ENCODE data around the gene PTGIR.
"Not testable (repeated sequence)": the region's sequence is repeated elsewhere in the genome, so short reads cannot be mapped to it uniquely, and the experiment has no call there.

Gene PTGIR

DNA sequence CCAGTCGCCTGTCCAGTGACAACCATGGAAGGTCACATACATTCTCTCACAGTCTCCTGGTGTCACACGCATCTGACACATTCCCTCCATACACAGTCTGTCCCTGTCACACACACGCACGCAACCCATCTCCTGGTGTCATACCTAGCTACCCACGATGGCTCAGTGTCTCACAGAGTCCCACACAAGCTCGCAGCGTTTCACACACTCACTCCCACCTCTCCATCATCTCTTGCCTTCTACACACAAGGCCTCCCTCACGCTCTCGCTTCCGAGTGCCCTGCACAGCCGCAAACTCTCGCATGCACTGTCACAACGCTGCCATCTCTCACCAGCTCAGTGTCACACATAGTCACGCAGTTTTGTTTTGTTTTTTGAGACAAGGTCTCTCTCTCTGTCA is 12.3 kb upstream of the PTGIR start:
- peak in 1 of 4 experiments; percentile 18 for DNase-seq

DNA sequence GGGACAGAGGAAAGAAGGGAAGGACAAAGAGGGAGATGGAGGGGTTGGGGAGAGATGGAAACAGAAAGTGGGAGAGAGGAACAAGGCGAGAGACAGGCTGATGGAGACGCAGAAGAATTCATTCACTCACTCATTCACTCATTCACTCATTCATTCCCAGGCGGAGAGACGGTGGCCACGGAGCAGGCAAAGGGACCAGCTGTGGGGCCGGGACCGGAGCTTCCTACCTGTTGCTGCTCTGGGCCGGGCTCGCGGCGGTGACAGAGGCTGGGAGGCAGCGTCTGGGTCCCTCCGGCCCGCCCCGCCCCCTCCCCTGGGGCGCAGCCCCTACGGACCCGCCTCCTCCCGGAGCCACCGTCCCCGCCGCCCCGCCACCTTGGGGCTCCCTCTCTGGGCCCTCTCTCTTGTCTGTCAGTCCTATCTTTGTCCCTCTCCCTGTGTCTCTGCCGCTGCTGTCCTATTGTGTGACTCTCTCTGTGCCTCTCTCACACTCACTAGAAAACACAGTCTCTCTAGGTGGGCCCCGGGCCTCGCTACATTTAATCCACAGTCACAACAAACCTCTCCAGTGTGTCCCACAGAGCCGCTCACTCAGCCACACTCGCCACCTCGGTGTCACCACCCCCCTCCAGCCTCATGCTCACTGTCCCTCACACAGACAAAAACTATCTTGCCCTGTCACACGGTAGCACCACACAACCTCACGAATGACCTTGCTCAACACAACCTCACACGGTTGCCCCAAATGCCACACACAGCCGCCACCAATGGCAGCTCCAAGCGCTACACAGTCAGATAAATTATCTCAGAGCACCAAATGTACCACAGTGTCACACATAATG is 11.3 kb upstream of the PTGIR start, which contains the start of gene GNG8:
GNG8 (minus strand) TSS at position 283 of the 842 bp plus-strand sequence. CDS start 1,520 bp downstream, outside the sequence.
- DNase-seq, result no peak

DNA sequence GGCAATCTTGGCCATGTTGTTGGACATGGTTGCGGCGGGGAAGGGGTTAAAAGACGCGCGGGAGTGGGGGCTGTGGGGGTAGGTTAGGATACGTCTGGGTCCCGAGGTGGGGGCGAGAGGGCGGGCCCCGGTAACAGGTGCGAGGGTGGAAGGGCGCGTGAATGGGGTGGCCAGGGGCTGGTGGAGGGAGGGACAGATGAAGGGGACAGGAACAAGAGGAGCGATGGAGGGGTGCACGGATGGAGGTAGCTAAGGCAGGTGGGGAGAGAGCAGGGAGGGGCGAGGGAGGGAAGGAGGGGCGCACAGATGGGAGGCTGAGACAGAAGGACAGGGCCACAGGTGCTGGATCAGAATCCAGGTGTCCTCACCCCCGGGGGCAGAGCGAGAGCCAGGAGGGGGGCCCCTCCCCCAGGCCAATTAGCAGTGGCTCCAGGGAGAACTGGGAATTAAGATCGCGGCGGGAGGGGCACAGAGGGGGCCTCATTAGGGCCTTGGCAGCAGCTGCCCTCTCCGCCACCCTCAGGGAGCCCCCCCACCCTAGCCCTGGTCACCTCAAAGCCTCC is 9.8 kb upstream of the PTGIR start:
- DNase-seq, result no peak

DNA sequence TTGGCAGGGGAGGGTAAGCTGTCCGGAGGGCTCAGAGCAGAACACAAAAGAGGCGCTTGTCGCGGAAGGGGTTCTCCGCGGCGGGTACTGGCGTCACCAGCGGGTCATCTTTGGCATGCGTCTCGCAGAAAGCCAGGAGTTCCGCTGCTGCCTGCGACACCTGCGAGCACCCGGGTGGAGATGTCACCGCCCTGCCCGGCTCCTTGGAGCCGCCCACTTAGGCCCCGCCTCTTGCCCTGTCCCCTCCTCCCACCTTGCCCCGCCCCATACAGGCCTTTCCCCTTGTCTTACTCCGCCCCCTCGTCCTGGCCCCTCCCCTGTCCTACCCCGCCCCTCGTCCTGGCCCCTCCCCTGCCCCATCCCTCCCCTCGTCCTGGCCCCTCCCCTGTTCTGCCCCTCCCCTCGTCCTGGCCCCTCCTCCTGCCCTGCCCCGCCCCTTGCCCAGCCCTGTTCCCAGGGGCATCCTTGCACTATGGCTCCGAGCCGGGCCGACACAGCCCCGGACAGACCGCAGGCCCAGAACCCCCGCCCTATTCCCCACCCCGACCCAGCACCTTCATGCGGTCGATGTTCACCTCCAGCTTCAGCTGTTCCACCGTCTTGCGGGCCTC is 9.3 kb upstream of the PTGIR start:
- DNase-seq, result peak; percentile 87 to 95 (median 92)

DNA sequence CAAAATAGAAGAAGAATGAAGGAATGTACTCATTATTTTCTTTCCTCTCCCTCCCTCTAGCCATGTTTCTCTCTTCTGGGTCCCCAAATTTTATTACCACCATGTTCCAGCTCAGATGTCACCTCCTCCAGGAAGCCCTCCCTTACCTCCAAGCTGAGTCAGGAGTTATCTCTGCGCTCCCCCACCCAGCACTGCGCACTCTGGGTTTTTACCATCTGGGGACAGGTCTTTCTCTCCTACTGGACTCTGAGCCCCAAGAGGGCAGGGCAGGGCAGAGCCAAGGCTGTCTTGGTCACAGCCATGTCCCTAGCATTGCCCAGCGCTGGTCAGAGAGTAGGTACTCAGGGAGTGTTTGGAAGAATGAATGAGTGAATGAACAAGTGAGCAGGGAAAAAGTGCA is 8.2 kb upstream of the PTGIR start:
- no peak for DNase-seq

DNA sequence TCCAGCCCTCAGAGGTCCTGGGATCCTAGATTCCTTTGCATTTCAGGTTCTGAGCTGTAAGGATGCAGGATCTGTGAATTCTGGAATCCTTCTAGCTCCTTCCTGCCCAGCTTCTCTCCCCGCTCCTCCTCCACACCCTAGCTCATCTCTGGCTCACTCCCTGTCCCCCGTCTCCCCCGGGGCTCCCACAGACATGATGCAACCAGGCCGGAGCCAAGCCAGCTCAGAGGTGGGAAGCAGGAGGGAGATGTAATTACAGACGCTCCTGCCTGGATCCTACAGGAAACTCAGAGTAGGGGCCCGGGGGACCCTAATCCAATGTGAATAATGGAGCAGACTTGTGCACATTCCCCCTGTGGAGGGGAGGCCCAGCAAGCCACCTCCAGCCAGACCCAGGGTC is 6.6 kb upstream of the PTGIR start:
- no peak for DNase-seq

DNA sequence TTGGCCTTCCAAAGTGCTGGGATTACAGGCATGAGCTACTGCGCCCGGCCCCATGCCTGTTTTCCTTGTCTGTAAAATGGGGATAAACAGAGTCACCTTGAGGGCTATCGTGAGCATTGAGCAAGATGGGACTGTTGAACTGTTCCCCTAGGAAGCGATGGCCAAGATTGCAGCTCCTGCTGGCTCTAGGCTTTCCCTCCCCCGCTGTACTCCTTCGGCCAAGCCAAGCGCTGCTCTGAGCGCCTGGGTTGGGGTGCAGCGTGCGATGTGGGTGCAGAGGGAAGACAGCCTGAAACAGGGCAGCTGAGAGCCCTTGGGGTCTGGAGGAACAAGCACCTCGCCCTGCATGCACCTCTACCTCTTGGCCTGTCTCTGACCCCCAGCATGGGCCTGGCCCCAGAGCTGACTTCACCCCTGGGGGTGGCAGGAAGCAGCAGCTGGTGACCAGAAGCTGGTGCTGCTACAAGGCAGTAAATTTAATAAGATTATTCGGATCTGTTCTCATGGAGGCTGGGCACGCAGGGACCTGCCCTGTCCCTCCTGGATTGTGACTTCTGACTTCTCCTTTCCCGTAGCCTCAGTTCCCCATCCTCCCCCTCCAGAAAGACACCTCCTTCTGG is 5.8 kb upstream of the PTGIR start:
- no peak for DNase-seq

DNA sequence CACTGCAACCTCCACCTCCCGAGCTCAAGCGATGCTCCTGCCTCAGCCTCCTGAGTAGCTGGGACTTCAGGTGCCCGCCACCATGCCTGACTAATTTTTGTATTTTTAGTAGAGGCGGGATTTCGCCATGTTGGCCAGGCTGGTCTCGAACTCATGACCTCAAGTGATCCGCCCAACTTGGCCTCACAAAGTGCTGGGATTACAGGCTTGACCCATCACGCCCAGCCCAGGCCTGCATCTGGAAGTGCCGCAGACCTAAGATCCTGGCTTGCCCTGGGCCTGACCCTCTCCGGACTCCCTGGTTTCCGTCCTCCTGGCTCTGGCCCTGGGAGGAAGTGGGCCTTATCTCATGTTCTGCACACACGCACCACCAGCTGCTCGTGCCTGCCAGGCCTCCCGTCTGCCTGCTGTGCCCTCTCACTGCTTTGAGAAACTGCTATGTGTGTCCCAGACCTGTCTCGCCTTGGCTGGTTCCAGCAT is 4.7 kb upstream of the PTGIR start:
- DNase-seq, result no peak

DNA sequence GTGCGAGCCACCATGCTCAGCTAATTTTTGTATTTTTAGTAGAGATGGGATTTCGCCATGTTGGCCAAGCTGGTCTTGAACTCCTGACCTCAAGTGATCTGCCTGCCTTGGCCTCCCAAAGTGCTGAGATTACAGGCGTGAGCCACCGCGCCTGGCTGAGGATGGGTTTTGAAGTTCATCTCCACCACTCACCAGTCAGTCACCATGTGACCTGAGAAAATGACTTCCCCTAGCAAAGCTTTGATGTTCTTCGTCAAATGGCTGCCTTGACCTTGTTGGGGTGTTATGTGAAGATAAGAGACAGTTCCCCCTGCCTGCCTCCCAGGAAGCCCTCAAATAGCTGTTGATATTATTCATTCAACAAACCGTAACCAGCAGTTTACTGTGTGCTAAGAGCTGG is 4.1 kb upstream of the PTGIR start:
- DNase-seq, result not testable (repeated sequence)

DNA sequence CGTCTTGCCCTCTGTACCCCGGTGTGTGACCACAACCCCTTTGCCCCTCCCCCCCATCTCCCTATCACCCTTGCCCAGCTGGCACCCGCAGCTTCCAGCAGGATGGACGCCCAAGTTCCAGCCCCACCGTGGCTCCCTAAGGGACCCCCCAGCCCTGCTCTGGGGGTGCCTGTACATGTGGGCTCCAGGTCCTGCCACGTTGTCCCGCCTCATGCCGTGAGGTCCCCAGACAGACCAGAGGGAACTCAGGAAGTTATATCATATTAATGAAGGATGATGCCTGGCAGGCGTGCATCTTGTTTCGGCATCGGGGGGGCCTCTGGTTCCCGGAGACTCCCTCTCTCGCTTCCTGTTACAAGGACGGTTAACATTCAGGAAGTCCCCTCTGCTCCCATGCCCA is 1.6 kb upstream of the PTGIR start:
- no peak for DNase-seq

DNA sequence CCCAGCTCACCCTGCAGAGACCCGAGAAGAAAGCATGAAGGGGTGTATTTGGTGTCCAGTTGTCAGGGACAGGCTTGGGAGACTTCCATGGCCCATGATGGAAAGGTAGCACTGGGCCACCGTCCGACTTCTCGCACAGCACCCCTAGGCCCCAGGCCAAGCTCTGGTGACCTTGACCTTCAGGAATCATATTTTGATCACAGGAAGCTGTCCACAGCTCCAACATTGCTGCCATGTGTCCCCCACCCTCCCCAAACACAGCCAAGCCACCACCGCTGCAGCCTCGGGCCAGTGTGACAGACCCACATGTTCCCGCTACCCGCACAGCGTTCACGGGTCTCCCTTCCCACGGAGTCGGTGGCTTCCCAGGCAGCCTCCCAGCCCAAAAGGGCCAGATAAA is 842 bp upstream of the PTGIR start:
- no peak for DNase-seq

DNA sequence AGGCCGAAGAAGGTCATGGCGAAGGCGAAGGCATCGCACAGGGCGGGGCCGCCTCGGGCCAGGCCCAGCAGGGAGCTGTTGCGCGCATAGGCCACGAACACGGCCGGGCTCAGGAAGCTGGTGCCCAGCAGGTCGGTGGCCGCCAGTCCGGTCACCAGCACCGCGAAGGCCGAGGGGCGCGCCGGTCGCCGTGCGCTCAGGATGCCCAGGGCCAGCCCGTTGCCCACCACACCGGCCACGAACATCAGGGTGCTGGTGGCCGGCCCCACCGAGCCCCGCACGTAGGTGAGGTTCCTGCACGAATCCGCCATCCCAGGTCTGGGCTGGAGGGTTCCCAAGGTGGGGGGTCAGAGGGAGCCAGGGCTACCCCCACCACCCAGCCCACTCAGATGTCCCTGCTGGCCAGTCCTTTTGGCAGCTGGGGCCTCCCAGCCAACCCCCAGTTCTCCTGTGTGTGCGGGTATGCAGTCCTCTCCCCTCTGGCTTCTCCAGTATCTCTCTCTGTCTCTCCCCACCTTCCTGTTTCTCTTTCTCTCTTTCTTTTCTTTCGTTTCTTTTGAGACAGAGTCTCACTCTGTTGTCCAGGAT is 880 bp downstream of the PTGIR start:
- no peak for DNase-seq

DNA sequence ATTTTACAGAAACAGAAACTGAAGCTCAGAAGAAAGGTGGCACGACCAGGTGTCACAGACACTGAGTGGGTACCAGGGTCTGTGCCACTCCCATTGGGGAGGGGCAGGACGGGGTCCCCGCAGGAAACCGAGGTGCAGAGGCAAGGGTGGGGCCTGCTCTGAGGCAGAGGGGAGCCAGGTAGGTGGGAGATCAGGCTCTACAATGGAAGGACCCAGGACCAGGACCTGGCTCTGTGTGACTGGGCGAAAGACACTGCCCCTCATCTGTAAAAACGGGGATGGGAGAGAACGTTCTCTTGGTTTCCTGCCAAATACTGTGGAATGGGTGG is 2.8 kb downstream of the PTGIR start:
- no peak for DNase-seq

DNA sequence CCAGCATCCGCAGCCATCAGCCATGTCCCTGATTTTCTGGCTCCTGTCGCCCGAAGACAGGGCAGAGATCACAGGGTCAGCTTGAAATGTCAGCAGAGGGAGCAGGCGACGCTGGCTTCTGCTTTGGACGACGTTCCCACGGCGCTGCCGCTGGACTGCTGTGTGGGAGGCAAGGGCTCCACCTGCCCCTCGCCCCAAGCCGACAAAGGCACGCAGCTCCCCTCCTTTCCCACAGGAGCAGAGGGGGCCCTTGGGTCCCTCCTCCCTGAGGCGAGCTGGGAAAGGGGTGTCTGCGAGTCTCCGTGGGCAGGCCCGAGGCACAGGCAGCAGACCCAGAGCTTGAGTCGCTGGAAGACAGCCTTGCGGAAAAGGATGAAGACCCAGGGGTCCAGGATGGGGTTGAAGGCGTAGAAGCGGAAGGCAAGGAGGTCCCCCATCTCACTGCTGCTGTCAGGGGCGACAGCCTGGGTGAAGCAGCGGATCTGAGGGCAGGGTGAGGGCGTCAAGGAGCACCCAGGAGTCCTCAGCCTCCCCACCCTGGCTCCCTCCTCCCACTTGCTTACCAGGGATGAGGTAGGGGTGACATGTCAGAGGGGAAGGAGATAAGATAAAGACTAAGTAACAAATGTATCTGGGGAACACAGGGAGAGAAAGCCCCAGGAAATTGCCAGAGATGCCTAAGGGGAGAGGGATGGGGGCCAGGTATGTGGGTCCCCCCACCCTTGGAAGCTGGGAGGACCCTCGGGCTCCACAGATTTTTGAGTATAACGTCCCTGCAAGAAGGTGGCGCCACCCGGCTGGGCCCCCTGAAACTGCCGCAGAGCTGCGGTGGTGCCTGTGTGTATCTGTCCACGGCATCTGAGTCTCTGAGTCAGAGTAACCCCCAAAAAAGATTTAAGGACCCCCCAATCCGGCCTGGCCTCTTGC is 3.4 kb downstream of the PTGIR start:
- DNase-seq, result no peak

DNA sequence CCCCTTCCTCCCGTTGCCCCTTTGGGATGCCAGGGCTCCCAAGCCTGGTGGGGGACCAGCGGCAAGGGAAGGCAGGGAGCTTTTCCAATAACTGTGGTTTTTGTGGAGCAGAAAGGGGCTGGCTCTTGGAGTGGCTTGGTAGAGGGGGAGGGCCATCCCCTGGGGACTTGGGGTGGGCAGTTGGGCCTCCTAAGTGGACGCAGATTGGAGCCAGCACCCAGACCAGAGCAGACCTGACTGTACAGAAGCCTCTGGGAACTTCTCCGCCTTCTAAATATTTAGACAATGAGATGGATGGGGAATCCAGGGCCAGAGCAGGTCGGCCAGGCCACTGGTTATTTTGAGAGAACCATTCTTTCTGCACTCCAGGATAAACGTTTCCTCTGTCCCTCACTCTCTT is 4.2 kb downstream of the PTGIR start:
- DNase-seq, result no peak

DNA sequence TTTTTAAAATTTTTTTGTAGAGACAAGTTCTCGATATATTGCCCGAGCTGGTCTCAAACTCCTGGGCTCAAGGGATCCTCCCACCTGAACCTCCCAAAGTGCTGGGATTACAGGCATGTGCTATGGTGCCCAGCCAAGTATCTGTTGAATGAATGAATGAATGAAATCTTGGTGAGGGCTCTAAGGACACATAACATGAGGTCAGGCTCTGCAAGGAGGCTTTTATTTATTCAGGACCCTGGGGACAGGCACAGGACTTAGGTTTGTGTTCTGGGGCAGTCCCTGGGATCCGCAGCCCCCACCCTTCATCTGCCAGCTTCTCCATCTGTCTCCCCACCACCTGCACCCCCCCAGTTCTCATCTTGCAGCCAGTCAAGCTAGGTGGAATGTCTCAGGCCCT is 4.6 kb downstream of the PTGIR start:
- no peak for DNase-seq

DNA sequence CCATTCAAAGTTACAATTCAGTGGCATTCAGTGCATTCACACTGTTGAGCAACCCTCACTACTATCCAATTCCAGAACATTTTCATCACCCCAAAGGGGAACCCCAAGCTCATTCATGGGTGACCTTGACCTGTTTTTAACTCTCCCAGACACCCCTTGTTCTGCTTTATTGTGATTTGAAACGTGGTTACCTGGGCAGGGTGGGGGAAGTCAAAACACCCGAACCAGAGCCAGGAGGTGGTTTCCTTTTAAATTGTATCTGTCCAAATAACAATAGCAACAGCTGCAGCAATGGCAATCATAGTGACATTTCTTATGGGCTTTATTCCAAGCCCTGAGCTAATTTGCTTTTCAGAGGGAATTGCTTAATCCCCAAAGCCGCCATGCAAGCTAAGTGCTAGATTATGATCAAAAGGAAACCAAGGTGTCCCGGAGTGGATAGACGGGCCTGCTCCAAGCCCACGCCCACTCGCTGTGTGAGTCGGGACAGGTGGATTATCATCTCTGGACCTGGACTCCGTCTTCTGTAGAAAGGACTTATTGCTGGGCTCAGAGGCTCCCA is 6.1 kb downstream of the PTGIR start:
- no peak for DNase-seq

DNA sequence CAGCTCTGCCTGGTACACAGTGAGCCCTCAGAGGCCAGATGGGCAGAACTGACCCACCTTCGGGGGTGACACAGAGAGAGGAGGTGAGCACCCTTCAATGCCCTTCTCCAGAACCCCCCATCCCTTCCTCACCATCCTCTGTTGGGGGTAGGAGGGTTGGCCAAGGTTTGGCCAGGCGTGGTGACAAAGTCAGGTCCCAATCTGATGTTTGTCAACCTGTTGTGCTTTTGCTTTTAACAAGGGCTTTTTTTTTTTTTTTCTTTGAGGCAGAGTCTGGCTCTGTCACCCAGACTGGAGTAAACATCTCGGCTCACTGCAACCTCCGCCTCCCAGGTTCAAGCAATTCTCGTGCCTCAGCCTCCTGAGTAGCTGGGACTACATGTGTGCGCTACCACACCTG is 7.3 kb downstream of the PTGIR start:
- DNase-seq, result no peak

DNA sequence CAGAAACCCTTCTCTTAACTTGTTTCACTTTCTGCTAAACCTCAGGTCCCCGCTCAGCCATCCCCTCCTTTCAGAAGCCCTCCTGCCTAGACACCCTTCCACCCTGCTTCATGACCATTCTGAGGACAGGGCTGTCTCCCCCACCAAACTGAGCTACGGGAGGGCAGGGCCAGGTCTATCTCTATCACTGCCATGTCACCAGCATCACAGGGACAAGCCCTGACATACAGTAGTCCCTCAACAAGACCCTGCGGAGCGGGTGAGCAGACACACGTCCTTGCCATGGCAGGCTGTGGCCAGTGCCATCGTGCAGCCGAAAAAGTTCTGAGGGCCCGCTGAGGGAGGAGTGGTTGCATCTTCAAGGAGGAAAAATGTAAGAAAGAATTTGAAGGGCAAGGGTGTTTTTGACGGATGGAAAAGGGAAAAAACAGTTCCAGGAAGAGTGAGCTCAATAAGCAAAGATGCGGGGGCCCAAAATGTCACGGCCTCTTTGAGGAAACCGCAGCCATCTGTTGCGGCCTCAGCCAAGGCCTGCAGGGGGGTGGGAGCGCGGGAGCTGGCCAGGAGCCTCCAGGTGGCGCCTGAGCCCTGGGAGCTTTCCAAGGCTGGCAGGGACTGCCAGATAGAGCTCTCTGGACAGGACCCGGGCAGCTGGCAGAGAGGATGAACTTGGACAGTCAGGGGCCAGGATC is 8.1 kb downstream of the PTGIR start:
- DNase-seq, result no peak

DNA sequence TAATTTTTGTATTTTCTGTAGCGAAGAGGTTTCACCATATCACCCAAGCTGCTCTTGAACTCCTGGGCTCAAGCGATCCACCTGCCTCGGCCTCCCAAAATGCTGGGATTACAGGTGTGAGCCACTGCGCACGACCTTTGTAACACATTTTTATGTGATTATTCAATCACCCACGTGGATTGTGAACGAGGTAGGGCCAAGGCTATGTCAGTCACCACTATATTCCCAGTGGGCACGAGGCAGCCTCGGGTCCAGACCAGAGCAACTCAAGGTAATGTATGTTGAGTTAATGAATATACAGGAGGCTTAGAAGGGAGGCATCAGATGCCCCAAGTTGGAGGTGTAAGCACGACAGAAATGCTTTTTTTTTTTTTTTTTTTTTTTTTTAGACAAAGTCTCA is 8.9 kb downstream of the PTGIR start:
- DNase-seq, result no peak

DNA sequence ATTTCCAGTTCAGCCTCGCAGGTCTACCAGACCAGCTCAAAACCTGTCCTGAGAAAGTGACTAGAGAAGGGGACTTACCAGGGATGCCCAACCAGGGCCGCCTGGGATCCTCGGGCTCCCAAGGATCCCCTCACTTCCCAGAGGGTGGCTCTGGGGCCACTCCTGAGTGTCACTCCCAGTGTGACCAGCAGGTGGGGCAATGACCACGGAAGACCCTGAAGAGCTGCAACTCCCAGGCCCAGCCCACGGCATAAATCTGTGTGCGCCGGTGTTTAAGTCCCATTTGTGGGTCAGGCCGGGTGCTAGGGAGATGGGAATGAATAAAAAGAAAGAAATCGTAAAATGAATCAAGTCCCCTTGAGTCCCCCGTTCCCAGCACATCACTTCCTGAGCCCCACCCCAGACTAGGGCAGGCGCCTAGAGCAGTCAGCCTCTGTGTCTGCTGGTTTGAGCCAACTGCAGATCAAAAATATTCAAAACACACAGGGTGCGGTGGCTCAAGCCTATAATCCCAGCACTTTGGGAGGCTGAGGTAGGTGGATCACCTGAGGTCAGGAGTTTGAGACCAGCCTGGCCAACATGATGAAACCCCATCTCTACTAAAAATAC is 10.7 kb downstream of the PTGIR start:
- peak; percentile 60 to 85 (median 68) for DNase-seq

All from activated CD4-positive, CD25-positive, alpha-beta regulatory T cell (primary cell).